Measurements from ENCODE around the gene TNFAIP2.
"Not testable (repeated sequence)": the region's sequence is repeated elsewhere in the genome, so short reads cannot be mapped to it uniquely, and the experiment has no call there.

TNFAIP2 gene

GRCh38 chr14:103107455-103107854, 15.8 kb upstream of the TNFAIP2 start:
- no peak for DNase-seq (ENCODE audit: low read depth)

GRCh38 chr14:103107941-103108748, 15.1 kb upstream of the TNFAIP2 start:
- DNase-seq (ENCODE audit: low read depth), result no peak

GRCh38 chr14:103108749-103109207, 14.5 kb upstream of the TNFAIP2 start:
- DNase-seq (ENCODE audit: low read depth), result no peak

- peak; percentile 40 for DNase-seq (ENCODE audit: low read depth)
Measured at GRCh38 chr14:103109535-103110441, 13.5 kb upstream of the TNFAIP2 start.

GRCh38 chr14:103110681-103111231, 12.5 kb upstream of the TNFAIP2 start:
- no peak for DNase-seq (ENCODE audit: low read depth)

- no peak for DNase-seq (ENCODE audit: low read depth)
Measured at GRCh38 chr14:103111232-103111868, 11.9 kb upstream of the TNFAIP2 start.

GRCh38 chr14:103112400-103113243, 10.6 kb upstream of the TNFAIP2 start:
- no peak for DNase-seq (ENCODE audit: low read depth)

- DNase-seq (ENCODE audit: low read depth), result no peak
Measured at GRCh38 chr14:103113303-103113702, 10.0 kb upstream of the TNFAIP2 start.

- DNase-seq (ENCODE audit: low read depth), result no peak
Measured at GRCh38 chr14:103113774-103114173, 9.5 kb upstream of the TNFAIP2 start.

GRCh38 chr14:103115086-103115679, 8.1 kb upstream of the TNFAIP2 start:
- DNase-seq (ENCODE audit: low read depth), result not testable (repeated sequence)

- no peak for DNase-seq (ENCODE audit: low read depth)
Measured at GRCh38 chr14:103115845-103116572, 7.3 kb upstream of the TNFAIP2 start.

- no peak for DNase-seq (ENCODE audit: low read depth)
Measured at GRCh38 chr14:103116636-103117035, 6.6 kb upstream of the TNFAIP2 start.

- DNase-seq (ENCODE audit: low read depth), result not testable (repeated sequence)
Measured at GRCh38 chr14:103117499-103117898, 5.8 kb upstream of the TNFAIP2 start.

GRCh38 chr14:103118018-103118662, 5.1 kb upstream of the TNFAIP2 start:
- DNase-seq (ENCODE audit: low read depth), result no peak

GRCh38 chr14:103118663-103119404, 4.4 kb upstream of the TNFAIP2 start:
- DNase-seq (ENCODE audit: low read depth), result no peak

- not testable (repeated sequence) for DNase-seq (ENCODE audit: low read depth)
Measured at GRCh38 chr14:103119527-103119926, 3.7 kb upstream of the TNFAIP2 start.

- DNase-seq (ENCODE audit: low read depth), result no peak
Measured at GRCh38 chr14:103121121-103121845, 2.0 kb upstream of the TNFAIP2 start.

Measured in non-pigmented ciliary epithelial cell (primary cell).